ENCODE measurements around the gene PABPN1L.

Gene PABPN1L

GRCh38 chr16:88911946-88912310, 45.5 kb upstream of the PABPN1L start:
- in situ Hi-C loops (cut with HindIII; ENCODE audit: low sequenced_read_pairs) = no loop called here
- H3K4me3 ChIP-seq (ENCODE audit: low read depth, low read length) = no peak overlapping the region
- TF ChIP-seq CTCF (IDR thresholded peaks at IDR 0.05; ENCODE audit: low read depth, low read length, missing control alignments) = no peak
- no peak for DNase-seq (ENCODE audit: low read depth)

GRCh38 chr16:88911136-88911945, 44.9 kb upstream of the PABPN1L start:
- no peak for TF ChIP-seq CTCF (IDR thresholded peaks at IDR 0.05; ENCODE audit: low read depth, low read length, missing control alignments)
- in situ Hi-C loops (cut with HindIII; ENCODE audit: low sequenced_read_pairs) = no loop called here
- H3K4me3 ChIP-seq (ENCODE audit: low read depth, low read length) = no peak overlapping the region
- no peak for DNase-seq (ENCODE audit: low read depth)

- no peak for DNase-seq (ENCODE audit: low read depth)
- no peak for TF ChIP-seq CTCF (IDR thresholded peaks at IDR 0.05; ENCODE audit: low read depth, low read length, missing control alignments)
- H3K4me3 ChIP-seq (ENCODE audit: low read depth, low read length) = no peak overlapping the region
- in situ Hi-C loops (cut with HindIII; ENCODE audit: low sequenced_read_pairs) = no loop called here
These were observed 44.0 kb upstream of the PABPN1L start for GRCh38 chr16:88910284-88911135.

GRCh38 chr16:88909431-88910210, 43.2 kb upstream of the PABPN1L start:
- no peak for TF ChIP-seq CTCF (IDR thresholded peaks at IDR 0.05; ENCODE audit: low read depth, low read length, missing control alignments)

GRCh38 chr16:88908307-88908706, 41.8 kb upstream of the PABPN1L start:
- H3K4me3 ChIP-seq (ENCODE audit: low read depth, low read length) = no peak overlapping the region
- TF ChIP-seq CTCF (IDR thresholded peaks at IDR 0.05; ENCODE audit: low read depth, low read length, missing control alignments) = no peak
- DNase-seq (ENCODE audit: low read depth) = no peak
- in situ Hi-C loops (cut with HindIII; ENCODE audit: low sequenced_read_pairs) = no loop called here

More at GRCh38 chr16:88909431-88910210, 43.2 kb upstream of the PABPN1L start:
- DNase-seq (ENCODE audit: low read depth) = no peak
- no peak overlapping the region for H3K4me3 ChIP-seq (ENCODE audit: low read depth, low read length)
- in situ Hi-C loops (cut with HindIII; ENCODE audit: low sequenced_read_pairs) = no loop called here

- in situ Hi-C loops (cut with HindIII; ENCODE audit: low sequenced_read_pairs) = no loop called here
- H3K4me3 ChIP-seq (ENCODE audit: low read depth, low read length) = no peak overlapping the region
- TF ChIP-seq CTCF (IDR thresholded peaks at IDR 0.05; ENCODE audit: low read depth, low read length, missing control alignments) = no peak
- no peak for DNase-seq (ENCODE audit: low read depth)
These were observed 41.3 kb upstream of the PABPN1L start for GRCh38 chr16:88907768-88908167.

All from astrocyte of the cerebellum (primary cell).